DMS79 (cell line): ENCODE measurements around the gene GPR32.
"Not testable (repeated sequence)": the region's sequence is repeated elsewhere in the genome, so short reads cannot be mapped to it uniquely, and the experiment has no call there.

Experiments used
- DNase-seq: peaks from one replicate; lab custom pipeline; 2025; lab: John Stamatoyannopoulos, UW

Gene GPR32, protein sequence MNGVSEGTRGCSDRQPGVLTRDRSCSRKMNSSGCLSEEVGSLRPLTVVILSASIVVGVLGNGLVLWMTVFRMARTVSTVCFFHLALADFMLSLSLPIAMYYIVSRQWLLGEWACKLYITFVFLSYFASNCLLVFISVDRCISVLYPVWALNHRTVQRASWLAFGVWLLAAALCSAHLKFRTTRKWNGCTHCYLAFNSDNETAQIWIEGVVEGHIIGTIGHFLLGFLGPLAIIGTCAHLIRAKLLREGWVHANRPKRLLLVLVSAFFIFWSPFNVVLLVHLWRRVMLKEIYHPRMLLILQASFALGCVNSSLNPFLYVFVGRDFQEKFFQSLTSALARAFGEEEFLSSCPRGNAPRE

DNA sequence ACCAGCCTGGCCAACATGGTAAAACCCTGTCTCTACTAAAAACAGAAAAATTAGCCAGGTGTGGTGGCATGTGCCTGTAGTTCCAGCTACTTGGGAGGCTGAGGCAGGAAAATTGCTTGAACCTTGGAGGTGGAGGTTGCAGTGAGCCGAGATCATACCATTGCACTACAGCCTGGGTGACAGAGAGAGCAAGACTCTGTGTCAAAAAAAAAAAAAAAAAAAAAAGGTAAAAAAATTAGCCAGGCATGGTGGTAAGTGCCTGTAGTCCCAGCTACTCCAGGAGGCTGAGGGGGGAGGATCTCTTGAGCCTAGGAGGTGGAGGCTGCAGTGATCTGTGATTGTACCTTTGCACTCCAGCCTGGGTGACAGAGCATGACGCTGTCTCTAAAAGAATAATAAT lies at the start of gene GPR32:
TSS of gene GPR32 (plus strand) at position 301 of the 400 bp plus-strand sequence. CDS start 137 bp downstream, outside the sequence.
- DNase-seq: not testable (repeated sequence)

DNA sequence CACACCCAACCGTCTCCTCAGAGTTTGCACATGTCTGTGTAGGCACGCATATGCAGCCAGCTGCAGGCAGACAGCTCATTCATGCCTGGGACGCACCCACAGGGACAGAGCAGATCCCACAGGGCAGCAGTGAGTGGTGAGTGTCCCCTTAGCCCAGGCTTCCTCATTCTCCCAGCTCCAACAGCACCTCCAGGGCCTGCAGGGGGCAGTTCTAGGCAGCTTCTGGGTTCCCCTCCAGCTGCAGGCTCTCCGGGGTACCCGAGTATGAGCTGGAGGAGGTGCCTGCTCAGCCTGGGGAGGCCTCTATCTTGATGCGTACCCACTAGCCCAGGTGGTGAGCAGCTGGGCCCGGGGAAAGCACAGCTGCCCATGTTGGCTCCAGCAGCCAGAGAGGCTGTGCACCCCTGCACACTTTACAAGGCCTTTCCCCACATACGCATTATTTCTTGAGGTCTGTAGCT lies 49.3 kb upstream of the GPR32 start:
- no peak for DNase-seq

DNA sequence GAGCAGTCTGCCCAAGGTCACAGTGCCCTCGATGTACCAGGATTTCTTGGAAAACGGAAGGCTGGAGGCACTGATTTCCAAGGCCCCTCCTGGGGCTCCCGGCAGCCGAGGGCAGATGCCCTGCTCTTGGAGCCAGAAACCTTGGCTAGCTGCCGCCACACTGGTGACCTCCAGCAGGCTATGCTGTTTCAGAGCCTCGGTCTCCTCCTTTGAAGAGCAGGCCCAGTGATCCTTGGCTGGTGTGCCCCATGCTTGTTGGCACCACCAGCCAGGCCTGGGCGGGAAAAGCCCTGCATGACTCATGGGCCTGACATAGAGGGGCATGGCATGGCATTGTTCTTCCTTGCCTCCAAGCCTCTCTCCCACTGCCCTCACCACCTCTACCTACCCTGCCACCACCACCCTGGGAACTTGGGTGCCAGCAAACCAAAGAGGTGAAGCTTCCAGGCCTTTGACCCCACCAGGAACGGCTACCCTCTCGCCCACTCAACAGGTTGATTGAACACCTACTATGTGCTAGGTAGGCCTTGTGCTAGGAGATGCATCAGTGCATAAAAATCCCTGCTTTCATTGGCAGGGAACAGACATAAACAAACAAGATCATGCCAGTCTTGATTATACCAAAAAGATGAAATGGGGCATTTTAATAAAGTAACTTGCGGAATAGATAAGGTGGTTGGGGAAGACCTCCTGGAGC lies 48.7 kb upstream of the GPR32 start:
- DNase-seq: no peak

DNA sequence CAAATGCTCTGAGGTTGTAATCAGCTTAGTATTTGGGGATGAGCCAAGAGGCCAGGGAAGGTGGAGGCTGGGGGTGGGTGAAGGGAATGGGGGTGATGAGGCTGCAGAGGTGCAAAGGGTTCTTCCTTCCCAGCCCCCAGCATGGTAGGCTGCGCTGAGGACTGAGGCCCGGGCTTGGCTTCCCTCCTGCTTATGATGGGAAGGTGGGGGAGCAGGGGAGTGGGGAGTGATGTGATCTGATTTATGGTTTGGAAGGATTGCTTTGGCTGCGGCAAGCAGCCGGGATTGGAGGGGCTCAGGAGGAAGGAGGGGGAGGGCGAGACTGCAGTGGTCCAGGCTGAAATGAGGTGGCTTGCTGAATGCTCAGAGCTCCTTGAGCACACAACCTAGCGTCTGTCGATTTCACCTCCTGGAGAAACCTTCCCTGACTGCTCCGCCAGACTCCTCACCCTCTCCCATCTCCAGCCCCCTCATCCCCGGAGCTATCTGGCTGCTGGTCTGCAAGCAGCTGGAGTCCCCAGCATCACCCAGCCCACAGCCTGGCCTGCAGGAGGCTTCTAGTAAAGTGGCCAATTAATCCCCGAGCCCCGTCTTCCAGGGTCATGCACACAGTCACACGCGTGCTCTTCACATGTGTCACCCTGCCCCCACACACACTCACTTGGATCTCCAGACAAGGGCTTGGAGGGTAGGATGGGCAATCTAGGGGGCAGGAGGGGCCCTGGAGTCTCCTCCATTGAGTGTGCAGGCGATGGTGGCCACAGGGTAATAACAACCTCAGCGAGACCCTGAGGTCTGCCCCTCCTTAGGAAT lies 47.9 kb upstream of the GPR32 start:
- no peak for DNase-seq

DNA sequence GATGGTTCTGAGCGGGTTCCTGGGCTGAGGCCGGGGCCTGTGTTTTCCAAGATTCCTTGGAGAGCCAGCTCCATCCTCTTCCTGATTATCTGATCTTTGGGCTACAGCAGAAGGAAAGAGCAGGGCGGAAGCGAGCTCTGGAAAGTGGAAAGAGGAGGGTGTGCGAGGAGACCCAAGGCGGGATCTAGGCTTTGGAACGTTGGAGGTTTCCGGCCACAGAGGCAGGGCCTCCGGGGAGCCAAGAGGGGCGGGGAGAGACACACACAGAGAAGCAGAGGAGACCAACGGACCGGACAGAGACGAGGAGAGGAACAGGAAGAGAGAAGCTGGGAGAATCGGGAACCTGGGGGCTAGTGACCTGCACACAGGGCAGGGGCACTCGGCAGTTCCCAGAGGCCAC lies 47.2 kb upstream of the GPR32 start, which contains the start of gene CLEC11A:
TSS of gene CLEC11A (plus strand) at position 296 of the 400 bp plus-strand sequence. CDS start 162 bp downstream, outside the sequence.
- no peak for DNase-seq

DNA sequence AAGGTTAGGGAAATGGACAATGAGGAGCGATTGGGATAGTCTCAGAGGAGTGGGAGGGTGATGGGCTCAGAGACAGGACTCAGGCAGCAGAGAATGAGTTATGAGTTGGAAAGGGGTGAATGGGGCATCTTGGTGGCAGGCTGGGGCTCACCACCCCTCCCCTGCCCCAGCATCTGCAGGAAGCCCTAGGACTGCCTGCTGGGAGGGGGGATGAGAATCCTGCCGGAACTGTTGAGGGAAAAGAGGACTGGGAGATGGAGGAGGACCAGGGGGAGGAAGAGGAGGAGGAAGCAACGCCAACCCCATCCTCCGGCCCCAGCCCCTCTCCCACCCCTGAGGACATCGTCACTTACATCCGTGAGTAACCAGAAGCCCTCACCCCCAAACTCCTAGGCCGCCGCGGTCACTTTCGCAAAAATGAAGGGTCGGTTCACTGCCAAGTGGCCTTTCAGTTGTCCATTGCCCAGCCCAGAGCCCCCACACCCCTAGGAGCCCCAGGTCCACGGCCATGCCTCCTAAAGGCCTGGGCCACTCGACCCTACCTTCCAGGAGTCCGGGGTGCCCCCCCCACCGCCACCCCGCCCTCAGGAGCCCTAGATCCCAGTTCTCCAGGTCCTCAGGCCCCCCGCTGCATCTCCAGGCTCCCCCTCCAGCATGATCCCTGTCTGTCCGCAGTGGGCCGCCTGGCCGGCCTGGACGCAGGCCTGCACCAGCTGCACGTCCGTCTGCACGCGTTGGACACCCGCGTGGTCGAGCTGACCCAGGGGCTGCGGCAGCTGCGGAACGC lies 46.3 kb upstream of the GPR32 start:
- DNase-seq: no peak

DNA sequence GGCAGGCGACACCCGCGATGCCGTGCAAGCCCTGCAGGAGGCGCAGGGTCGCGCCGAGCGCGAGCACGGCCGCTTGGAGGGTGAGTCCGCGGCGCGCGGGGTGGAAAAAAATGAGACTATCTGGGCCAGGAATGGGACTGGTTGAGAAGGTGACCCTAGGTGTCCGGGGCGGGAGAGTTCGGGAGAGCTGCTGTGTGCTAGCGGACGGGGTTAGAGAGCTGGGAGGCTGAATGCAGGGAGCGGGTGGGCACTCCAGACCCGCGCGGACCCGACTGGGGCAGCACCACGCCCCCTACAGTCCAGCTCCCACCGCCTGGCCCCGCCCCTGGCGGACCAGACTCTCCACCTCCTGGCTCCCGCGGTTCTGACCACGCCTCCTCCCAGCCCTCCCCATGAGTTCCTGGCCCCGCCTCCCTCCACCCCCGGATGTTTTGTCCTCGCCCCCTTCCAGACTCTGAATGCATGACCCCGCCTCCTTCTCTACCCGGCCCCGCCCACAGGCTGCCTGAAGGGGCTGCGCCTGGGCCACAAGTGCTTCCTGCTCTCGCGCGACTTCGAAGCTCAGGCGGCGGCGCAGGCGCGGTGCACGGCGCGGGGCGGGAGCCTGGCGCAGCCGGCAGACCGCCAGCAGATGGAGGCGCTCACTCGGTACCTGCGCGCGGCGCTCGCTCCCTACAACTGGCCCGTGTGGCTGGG lies 45.6 kb upstream of the GPR32 start:
- DNase-seq: peak; percentile 97

DNA sequence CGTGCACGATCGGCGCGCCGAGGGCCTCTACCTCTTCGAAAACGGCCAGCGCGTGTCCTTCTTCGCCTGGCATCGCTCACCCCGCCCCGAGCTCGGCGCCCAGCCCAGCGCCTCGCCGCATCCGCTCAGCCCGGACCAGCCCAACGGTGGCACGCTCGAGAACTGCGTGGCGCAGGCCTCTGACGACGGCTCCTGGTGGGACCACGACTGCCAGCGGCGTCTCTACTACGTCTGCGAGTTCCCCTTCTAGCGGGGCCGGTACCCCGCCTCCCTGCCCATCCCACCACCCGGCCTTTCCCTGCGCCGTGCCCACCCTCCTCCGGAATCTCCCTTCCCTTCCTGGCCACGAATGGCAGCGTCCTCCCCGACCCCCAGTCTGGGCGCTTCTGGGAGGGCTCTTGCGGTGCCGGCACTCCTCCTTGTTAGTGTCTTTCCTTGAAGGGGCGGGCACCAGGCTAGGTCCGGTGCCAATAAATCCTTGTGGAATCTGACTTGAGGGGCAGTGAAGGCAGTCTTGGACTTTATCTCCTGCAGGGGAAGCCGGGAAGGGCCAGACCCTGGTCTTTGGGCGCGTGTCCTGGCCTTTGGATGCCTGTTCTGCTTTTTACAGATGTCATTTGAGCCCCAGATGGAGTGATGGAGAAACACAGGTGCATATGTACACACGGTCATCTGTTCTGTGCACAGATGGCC lies 44.9 kb upstream of the GPR32 start:
- no peak for DNase-seq

DNA sequence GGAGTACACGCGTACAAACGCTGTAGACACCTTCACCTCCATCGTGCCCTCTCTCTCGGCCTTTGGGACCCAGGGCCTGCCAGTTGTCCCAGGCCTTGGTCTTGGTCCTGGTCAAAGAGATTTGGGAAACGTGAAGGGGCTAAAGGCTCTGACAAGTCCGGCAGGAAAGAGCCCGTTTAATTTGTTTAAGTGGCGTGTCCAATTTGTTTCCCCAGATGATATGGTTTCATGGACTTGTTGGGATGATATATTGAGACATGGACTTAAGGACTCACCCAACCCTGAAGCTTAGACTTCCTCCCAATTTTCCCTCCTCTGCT lies 44.4 kb upstream of the GPR32 start:
- DNase-seq: no peak

DNA sequence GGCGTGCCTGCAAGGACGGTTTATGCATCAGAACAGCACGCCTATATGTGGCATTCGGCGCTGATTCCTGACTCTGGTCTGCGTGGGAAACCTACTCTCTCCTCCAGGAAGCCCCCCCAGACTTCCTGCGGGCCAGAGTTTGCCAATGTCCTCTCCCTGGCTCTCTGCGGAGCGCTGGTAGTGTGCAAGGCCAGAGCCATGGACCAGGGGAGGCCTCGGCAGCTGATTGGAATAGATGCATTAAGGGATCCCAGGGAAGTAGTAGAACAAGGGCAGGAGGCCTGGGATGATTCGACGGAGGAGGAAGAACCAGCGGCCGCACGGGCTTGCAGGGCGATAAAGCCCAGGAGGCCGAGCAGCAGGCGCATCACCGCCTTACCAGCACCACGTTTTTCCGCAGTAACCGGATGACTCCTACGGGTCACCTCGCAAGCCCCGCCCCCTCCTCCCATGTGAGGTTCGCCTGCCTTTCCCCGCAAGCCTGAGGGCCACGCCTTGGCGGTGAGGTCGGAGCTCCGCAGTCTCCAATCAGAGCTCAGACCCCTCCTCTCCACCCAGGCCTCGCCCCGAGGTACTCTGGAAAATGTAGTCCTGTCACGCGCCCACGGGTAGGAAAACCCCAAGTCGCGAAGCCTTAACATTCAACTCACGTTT lies 42.1 kb upstream of the GPR32 start:
- peak; percentile 15 for DNase-seq

DNA sequence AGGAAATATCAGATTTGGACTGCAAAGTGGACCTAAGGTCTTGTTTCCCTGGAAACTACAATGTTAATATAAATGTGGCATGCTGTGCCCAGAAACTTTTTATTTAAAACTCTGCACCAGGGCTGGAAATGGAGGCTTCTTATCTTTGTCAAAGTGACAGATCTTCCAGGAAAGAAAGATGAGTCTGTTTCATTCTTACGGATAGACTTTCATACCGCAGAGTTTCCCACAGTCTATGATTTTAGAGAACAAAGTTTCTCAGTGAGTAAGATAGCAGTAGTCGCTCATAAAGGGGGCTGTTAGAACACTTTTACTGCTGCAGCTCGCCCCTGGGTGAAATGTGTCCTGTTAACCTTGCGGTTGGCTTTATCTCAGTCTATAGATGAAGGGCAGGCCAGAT lies 40.4 kb upstream of the GPR32 start:
- no peak for DNase-seq

DNA sequence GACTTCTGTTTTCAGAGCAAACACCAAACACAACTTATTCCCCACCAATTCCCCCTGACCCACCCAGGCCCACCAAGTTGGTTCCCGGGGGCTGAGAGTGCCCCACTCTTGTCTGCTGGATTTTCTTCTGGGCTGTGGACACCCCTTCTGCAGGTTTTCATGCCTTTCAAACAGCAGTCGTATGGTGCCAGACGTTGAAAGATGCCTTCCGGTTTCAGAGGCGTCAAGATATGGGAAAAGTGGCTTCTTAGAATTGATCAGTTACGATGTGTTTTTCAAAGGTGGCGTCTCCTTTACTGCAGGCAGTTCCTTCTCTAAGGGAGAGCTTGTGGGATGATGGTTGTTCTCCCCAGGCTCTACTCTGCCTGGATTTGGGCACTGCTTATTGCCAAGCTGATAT lies 34.4 kb upstream of the GPR32 start:
- no peak for DNase-seq

DNA sequence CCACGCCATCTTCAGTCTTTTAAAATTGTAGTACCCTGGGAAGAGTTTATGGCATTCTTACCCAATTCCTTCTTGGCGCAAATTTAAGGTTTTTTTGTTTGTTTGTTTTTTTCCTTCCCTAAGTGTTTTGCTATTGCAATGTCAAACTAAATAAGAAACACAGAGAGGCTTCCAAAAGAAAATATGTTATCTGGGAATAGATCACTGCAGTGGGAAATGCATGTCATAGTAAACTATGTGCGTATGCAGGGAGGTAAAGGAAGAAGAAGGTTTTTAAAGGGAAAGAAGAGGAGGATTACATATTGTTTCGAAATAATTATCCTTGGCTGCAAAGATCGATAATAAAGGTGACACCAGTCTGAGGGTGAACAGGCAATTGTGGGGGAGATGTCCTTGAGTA lies 33.9 kb upstream of the GPR32 start:
- no peak for DNase-seq

DNA sequence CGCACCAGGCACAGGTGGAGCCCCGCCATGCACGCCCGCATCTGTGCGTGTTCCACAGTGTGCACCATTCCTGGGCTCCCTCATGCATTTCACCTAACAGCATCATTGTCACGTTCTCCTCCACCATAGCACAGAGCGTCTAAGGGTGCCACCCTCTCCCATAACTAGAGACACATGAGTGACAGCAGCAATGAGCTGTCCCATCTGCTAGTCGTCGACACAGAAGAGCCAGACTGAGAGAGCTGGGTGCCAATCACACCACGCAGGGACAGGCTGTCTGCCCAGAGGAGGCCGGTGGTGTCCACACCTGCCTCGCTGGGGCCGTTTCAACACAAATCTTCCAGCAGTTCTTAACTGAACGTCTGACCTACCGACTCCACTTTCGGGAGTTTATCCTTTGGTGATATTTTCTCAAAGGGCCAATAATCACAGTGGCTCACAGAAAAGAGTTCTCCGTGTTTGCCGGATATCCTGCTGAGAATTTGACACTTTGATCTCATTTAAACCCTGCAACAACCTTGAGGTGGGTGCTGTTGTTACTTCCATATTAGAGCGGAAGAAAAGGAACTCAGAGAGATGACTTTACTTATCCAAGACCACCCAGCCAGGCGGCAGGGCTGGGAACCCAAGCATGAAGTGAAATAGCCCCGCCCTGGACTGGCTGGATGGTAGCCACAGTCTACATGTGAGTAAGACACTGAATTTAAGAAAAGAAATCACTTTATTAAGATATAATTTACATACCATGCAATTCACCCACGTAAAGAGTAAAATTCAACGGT lies 30.9 kb upstream of the GPR32 start:
- DNase-seq: no peak

DNA sequence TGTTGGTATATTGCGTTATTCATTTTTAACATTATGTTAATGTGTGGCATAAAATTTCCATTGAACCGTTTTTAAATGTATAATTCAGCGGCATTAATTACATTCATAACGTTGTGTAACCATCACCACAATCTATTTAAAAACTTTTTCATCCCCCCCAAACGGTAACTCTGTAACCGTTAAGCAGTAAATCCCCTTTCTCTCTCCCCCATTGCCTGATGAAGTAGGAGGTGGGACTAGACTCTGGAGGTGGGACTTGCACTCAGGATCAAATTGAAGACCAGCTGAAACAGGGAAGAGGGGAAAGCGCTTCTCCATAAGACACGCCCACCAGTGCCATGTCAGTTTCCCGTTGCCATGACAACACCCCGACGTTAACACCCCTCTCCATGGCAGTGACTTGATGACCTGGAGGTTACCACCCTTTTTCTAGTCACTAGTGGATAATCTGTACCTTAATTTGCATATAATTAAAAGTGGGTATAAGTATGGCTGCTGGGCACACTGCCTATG lies 30.3 kb upstream of the GPR32 start:
- no peak for DNase-seq

DNA sequence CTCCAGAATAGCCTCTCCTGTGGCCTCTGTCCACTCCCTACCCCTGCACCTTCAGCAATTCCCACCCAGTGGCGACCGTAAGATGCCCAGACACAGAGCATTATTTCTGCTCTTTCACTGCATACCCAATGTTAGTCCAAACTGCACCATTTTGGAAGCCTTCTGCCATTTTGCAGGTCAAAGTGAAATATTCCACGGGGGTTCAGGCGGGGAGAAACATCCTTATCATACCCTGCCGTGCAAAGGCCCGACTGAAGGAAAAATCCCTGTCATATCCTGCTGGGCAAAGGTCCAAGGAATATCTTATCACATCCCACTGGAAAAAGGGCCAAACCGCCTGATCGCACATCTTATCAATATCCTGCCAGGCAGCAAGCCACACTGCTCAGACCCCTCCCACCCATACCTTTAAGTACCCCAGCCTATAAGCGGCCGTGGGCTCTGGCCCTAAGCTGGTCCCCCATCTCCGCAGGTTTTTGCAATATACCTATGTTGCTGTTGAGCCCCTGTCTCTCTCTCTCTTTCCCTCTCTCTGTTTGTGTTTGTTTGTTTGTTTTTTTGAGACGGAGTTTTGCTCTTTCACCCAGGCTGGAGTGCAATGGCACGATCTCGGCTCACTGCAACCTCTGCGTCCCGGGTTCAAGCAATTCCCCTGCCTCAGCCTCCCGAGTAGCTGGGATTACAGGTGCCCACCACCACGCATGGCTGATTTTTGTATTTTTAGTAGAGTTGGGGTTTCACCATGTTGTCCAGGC lies 28.9 kb upstream of the GPR32 start:
- no peak for DNase-seq

DNA sequence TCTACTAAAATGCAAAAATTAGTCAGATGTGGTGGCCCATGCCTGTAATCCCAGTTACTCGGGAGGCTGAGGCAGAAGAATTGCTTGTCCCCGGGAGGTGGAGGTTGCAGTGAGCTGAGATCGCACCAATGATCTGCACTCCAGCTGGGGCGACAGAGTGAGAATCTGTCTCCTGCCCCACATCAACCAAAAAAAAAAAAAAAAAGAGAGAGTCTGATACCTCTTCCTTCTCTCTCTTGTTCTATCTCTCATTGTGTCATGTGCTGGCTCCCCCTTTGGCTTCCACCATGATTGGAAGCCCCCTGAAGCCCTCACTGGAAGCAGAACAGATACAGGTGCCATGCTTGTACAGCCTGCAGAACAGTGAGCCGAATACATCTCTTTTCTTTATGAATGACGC lies 26.7 kb upstream of the GPR32 start:
- no peak for DNase-seq

DNA sequence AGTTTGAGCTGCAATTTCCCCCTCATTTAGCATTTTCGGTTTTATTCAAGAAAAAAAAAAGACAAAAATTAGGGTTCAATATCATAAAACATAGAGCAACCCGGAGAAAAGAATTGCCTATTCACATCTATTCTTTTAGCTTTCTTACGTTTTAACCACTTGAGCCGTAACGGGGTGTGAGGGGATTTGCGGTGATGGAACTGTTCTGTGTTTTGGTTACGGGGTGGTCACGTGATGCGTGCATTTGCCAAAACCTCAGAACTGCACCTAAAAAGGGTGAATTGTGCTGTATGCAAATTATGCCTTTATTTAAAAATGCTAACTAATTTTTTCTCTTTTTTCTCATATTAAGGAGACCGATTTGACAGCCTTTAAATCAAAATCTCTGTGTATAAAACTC lies 25.0 kb upstream of the GPR32 start:
- no peak for DNase-seq
